Activated B cell treated with CpG ODN at 0.5 μM for 24 hours (primary cell): ENCODE results near the gene LRRC4C. TPM values are rescaled to one million over a fixed set of nuclear protein-coding genes. Genes with fewer than 3 reads are reported as not detected.
"Not testable (repeated sequence)": the region's sequence is repeated elsewhere in the genome, so short reads cannot be mapped to it uniquely, and the experiment has no call there.

Experiments used
- ATAC-seq: fragments of 200-7000 bp; cut with Tn5 transposase; one replicate; pipeline ENCODE4 v1.10.0; 2021; ENCODE audit warnings: low read depth, mild to moderate bottlenecking, moderate library complexity
- CTCF ChIA-PET: fragments of 350-600 bp; sonication (Branson Sonifier 250); formaldehyde crosslinking; loops from one replicate; lab custom pipeline; 2021; ENCODE audit warnings: antibody characterized with exemption; lab: Charles Lee
- POLR2A ChIA-PET: fragments of 350-600 bp; sonication (Branson Sonifier 250); formaldehyde crosslinking; loops from one replicate; lab custom pipeline; 2021; ENCODE audit warnings: antibody characterized with exemption; lab: Charles Lee
- DNase-seq: peaks from one replicate; pipeline ENCODE4 v3.0.0; 2022
- H3K27ac Mint-ChIP-seq: one replicate; pipeline ENCODE4 v1.8.0; 2020; ENCODE audit warnings: mixed read lengths
- H3K27me3 Mint-ChIP-seq: one replicate; pipeline ENCODE4 v1.8.0; 2021; ENCODE audit warnings: mixed read lengths
- H3K36me3 Mint-ChIP-seq: one replicate; pipeline ENCODE4 v1.8.0; 2021; ENCODE audit warnings: low read depth, mixed read lengths
- H3K4me1 Mint-ChIP-seq: one replicate; pipeline ENCODE4 v1.8.0; 2021; ENCODE audit warnings: mixed read lengths
- H3K4me3 Mint-ChIP-seq: one replicate; pipeline ENCODE4 v1.8.0; 2020; ENCODE audit warnings: mild to moderate bottlenecking, mixed read lengths
- H3K9me3 Mint-ChIP-seq: one replicate; pipeline ENCODE4 v1.8.0; 2020; ENCODE audit warnings: mixed read lengths
- intact Hi-C: fragments of 100-400 bp; cut with micrococcal nuclease; formaldehyde crosslinking; loops from one replicate; pipeline ENCODE4 v1.15.1; 2024
- total RNA-seq: library from RNA; stranded (reverse); gene quantifications from 2 replicates; pipeline ENCODE4 v1.2.3, GENCODE V29; 2022
- TF ChIP-seq, protein P1 (sequence below): fragments of 200-600 bp; IDR thresholded peaks from one replicate; pipeline ENCODE4 v1.8.0; 2022; ENCODE audit warnings: antibody characterized with exemption, mild to moderate bottlenecking

LRRC4C gene
- total RNA-seq, 1 donor from 2014 or later, result not detected

- H3K27me3 Mint-ChIP-seq, result no peaks in the 10 kb centered on the region
- DNase-seq (no peak), ATAC-seq (no peak)
- no peak overlapping the region for H3K27ac Mint-ChIP-seq
- TF ChIP-seq, protein P1, sequence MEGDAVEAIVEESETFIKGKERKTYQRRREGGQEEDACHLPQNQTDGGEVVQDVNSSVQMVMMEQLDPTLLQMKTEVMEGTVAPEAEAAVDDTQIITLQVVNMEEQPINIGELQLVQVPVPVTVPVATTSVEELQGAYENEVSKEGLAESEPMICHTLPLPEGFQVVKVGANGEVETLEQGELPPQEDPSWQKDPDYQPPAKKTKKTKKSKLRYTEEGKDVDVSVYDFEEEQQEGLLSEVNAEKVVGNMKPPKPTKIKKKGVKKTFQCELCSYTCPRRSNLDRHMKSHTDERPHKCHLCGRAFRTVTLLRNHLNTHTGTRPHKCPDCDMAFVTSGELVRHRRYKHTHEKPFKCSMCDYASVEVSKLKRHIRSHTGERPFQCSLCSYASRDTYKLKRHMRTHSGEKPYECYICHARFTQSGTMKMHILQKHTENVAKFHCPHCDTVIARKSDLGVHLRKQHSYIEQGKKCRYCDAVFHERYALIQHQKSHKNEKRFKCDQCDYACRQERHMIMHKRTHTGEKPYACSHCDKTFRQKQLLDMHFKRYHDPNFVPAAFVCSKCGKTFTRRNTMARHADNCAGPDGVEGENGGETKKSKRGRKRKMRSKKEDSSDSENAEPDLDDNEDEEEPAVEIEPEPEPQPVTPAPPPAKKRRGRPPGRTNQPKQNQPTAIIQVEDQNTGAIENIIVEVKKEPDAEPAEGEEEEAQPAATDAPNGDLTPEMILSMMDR, result no peak
- intact Hi-C loops, result no loop called here
- ChIA-PET POLR2A (no interaction called here), CTCF (no interaction called here)
- H3K4me1 Mint-ChIP-seq, result no peaks in the 10 kb centered on the region
- H3K36me3 Mint-ChIP-seq, result no peaks in the 10 kb centered on the region
- no peaks in the 10 kb centered on the region for H3K9me3 Mint-ChIP-seq
- H3K4me3 Mint-ChIP-seq, result no peak overlapping the region
Observed at GRCh38 chr11:40938002-40938401, 521.5 kb downstream of the LRRC4C start.

DNA sequence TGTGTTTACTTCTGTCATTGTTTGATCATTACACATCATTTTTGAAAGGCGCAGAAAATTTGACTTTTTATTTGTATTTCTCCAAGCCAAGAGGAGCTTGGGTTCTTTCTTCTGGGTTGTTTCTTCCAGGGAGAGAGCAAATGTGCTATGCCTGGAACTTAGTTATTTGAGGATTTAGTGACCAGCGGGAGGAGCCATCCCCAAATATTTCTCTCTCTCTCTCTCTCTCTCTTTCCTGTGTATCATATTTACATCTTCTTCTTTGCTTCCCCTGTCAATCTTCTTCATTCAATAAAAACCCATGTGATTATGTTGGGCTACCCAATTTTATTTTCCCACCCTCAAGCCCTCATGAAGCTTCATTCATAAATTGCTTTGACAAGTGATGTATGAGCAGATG lies 534.5 kb downstream of the LRRC4C start:
- ChIA-PET POLR2A (no interaction called here), CTCF (no interaction called here)
- intact Hi-C loops, result no loop called here
- Mint-ChIP-seq H3K9me3 (peaks cover 4% of the 10 kb centered on the region), H3K36me3 (no peaks in the 10 kb centered on the region), H3K27me3 (no peaks in the 10 kb centered on the region), H3K4me1 (no peaks in the 10 kb centered on the region), H3K27ac (no peak overlapping the region), H3K4me3 (no peak overlapping the region)
- TF ChIP-seq, protein P1, result no peak
- DNase-seq, result no peak
- no peak for ATAC-seq

DNA sequence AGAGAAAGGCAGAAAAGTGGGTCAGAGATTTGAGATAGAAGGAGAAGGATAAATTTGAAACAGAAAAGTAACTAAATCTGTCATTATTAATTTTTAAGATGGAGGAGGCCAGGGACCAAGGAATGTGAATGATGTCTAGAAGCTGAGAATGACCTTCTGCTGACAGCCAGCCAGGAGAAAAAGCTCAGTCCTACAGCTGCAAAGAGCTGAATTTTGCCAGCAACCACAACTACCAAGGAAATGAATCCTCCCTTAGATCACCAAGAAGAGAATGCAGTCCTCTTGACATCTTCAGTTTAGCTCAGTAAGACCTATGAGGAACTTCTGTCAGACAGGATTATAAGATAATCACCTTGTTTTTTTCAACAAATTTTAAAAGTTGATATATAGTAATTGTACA lies 538.2 kb downstream of the LRRC4C start:
- Mint-ChIP-seq H3K27me3 (no peaks in the 10 kb centered on the region), H3K27ac (no peak overlapping the region), H3K4me3 (no peak overlapping the region), H3K36me3 (no peaks in the 10 kb centered on the region), H3K4me1 (no peaks in the 10 kb centered on the region), H3K9me3 (no peaks in the 10 kb centered on the region)
- DNase-seq (no peak), ATAC-seq (no peak)
- TF ChIP-seq, protein P1, result no peak
- ChIA-PET CTCF (no interaction called here), POLR2A (no interaction called here)
- intact Hi-C loops, result no loop called here

- ATAC-seq, CTCF ChIA-PET, H3K27ac Mint-ChIP-seq, H3K27me3 Mint-ChIP-seq, DNase-seq, H3K4me3 Mint-ChIP-seq, POLR2A ChIA-PET, H3K36me3 Mint-ChIP-seq, H3K4me1 Mint-ChIP-seq, intact Hi-C loops: not testable (repeated sequence)
- peaks cover 12% of the 10 kb centered on the region for H3K9me3 Mint-ChIP-seq
Observed at GRCh38 chr11:40910774-40911173, 548.7 kb downstream of the LRRC4C start.

- DNase-seq (no peak), ATAC-seq (no peak)
- Mint-ChIP-seq H3K4me1 (no peaks in the 10 kb centered on the region), H3K27ac (no peak overlapping the region), H3K4me3 (no peak overlapping the region), H3K9me3 (peaks cover 6% of the 10 kb centered on the region), H3K27me3 (no peaks in the 10 kb centered on the region), H3K36me3 (no peaks in the 10 kb centered on the region)
- CTCF ChIA-PET, result no interaction called here
- POLR2A ChIA-PET, result no interaction called here
- TF ChIP-seq, protein P1, result no peak
- intact Hi-C loops, result no loop called here
Observed at GRCh38 chr11:40894501-40894900, 565.0 kb downstream of the LRRC4C start.

GRCh38 chr11:40885250-40885954 lies 574.0 kb downstream of the LRRC4C start:
- Mint-ChIP-seq H3K27me3 (no peaks in the 10 kb centered on the region), H3K36me3 (no peaks in the 10 kb centered on the region), H3K9me3 (no peaks in the 10 kb centered on the region), H3K4me3 (no peak overlapping the region), H3K4me1 (no peaks in the 10 kb centered on the region), H3K27ac (no peak overlapping the region)
- intact Hi-C loops, result no loop called here
- DNase-seq (no peak), ATAC-seq (no peak)
- CTCF ChIA-PET, result no interaction called here
- TF ChIP-seq, protein P1, result no peak
- POLR2A ChIA-PET, result no interaction called here
